ENCODE measurements around the gene PLEKHG1.

DNA sequence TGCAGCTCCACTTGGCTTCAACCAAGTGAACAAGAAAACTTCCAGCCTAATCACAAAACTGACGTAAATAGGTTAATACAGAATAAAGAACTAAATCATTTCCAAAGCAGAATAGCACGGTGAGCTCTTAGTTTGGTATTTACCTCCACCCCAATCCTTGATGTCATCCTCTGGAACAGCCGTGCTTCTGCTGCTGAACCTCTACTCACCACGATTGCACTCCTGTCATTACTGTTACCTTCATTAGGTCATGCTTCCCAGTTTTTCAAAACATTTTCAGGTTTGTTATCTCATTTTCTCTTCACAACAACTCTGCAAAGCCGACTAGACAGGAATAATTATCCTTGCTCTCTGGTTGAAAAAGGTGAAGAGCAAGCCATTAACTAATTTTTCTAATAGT is 15.6 kb upstream of the PLEKHG1 start:
- TF ChIP-seq, protein P1, sequence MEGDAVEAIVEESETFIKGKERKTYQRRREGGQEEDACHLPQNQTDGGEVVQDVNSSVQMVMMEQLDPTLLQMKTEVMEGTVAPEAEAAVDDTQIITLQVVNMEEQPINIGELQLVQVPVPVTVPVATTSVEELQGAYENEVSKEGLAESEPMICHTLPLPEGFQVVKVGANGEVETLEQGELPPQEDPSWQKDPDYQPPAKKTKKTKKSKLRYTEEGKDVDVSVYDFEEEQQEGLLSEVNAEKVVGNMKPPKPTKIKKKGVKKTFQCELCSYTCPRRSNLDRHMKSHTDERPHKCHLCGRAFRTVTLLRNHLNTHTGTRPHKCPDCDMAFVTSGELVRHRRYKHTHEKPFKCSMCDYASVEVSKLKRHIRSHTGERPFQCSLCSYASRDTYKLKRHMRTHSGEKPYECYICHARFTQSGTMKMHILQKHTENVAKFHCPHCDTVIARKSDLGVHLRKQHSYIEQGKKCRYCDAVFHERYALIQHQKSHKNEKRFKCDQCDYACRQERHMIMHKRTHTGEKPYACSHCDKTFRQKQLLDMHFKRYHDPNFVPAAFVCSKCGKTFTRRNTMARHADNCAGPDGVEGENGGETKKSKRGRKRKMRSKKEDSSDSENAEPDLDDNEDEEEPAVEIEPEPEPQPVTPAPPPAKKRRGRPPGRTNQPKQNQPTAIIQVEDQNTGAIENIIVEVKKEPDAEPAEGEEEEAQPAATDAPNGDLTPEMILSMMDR (IDR thresholded peaks at IDR 0.05; ENCODE audit: low read depth, low read length) = no peak
- no peak for TF ChIP-seq EZH2phosphoT487 (IDR thresholded peaks at IDR 0.05; ENCODE audit: low read depth)

Measured in OCI-LY3 (cell line).